ENCODE measurements around the gene NEK9.

The NEK9 gene

GRCh38 chr14:75063491-75064204, 63.2 kb downstream of the NEK9 start, which contains the start of gene ACYP1:
ACYP1 (minus strand) TSS chr14:75064024; CDS start chr14:75063553, 471 bp downstream.
- DNase-seq, result peak; percentile 81

GRCh38 chr14:75063013-75063412, 63.8 kb downstream of the NEK9 start:
- no peak for DNase-seq

- no peak for DNase-seq
Observed at GRCh38 chr14:75060420-75060819, 66.4 kb downstream of the NEK9 start.

- DNase-seq, result no peak
Observed at GRCh38 chr14:75059642-75060041, 67.2 kb downstream of the NEK9 start.

GRCh38 chr14:75054421-75054820, 72.4 kb downstream of the NEK9 start:
- DNase-seq, result no peak

- no peak for DNase-seq
Observed at GRCh38 chr14:75053396-75054291, 73.2 kb downstream of the NEK9 start.

GRCh38 chr14:75051556-75051899, 75.3 kb downstream of the NEK9 start:
- DNase-seq, result no peak

GRCh38 chr14:75050852-75051555, 75.8 kb downstream of the NEK9 start, which contains the start of gene MLH3:
MLH3 (minus strand) TSS chr14:75051467; CDS start chr14:75049655, 1,812 bp downstream.
- DNase-seq, result peak; percentile 49

GRCh38 chr14:75049731-75050201, 77.1 kb downstream of the NEK9 start:
- no peak for DNase-seq

GRCh38 chr14:75049136-75049535, 77.7 kb downstream of the NEK9 start:
- no peak for DNase-seq

- DNase-seq, result no peak
Observed at GRCh38 chr14:75048101-75048500, 78.7 kb downstream of the NEK9 start.

- no peak for DNase-seq
Observed at GRCh38 chr14:75047506-75047905, 79.3 kb downstream of the NEK9 start.

- DNase-seq, result no peak
Observed at GRCh38 chr14:75046899-75047298, 79.9 kb downstream of the NEK9 start.

GRCh38 chr14:75046275-75046674, 80.6 kb downstream of the NEK9 start:
- DNase-seq, result no peak

GRCh38 chr14:75044752-75045151, 82.1 kb downstream of the NEK9 start:
- DNase-seq, result no peak

GRCh38 chr14:75044322-75044721, 82.5 kb downstream of the NEK9 start:
- DNase-seq, result no peak

GRCh38 chr14:75042035-75042434, 84.8 kb downstream of the NEK9 start:
- no peak for DNase-seq

- DNase-seq, result no peak
Observed at GRCh38 chr14:75041613-75042012, 85.2 kb downstream of the NEK9 start.

- DNase-seq, result no peak
Observed at GRCh38 chr14:75040959-75041358, 85.9 kb downstream of the NEK9 start.

- DNase-seq, result no peak
Observed at GRCh38 chr14:75040507-75040906, 86.3 kb downstream of the NEK9 start.

- DNase-seq, result no peak
Observed at GRCh38 chr14:75032939-75033338, 93.9 kb downstream of the NEK9 start.

- no peak for DNase-seq
Observed at GRCh38 chr14:75030147-75030546, 96.7 kb downstream of the NEK9 start.
